Mucosa of rectum (tissue), 2 donors: ENCODE measurements around the gene XRCC2.
"Not testable (repeated sequence)": the region's sequence is repeated elsewhere in the genome, so short reads cannot be mapped to it uniquely, and the experiment has no call there.

Experiments used
- H3K27ac ChIP-seq, 2 donors: one replicate each; pipeline ENCODE4 v1.7.0; 2013; ENCODE audit warnings: inconsistent platforms in 2 of 2, low read depth in 2 of 2, low read length in 2 of 2
- H3K27me3 ChIP-seq, 2 donors: one replicate each; pipeline ENCODE4 v1.7.0; 2013; ENCODE audit warnings: low read length in 2 of 2; ENCODE audit not compliant: control insufficient read depth in 2 of 2, insufficient read depth in 2 of 2
- H3K36me3 ChIP-seq, 2 donors: one replicate each; pipeline ENCODE4 v1.7.0; 2013; ENCODE audit warnings: low read length in 2 of 2; ENCODE audit not compliant: control insufficient read depth in 2 of 2, insufficient read depth in 2 of 2
- H3K4me1 ChIP-seq, 2 donors: one replicate each; pipeline ENCODE4 v1.7.0; 2013; ENCODE audit warnings: low read length in 2 of 2, mild to moderate bottlenecking in 1 of 2; ENCODE audit not compliant: control insufficient read depth in 2 of 2, insufficient read depth in 2 of 2
- H3K4me3 ChIP-seq, 2 donors: one replicate each; pipeline ENCODE4 v1.7.0; 2013; ENCODE audit warnings: low read length in 2 of 2
- H3K9ac ChIP-seq, 2 donors: one replicate each; pipeline ENCODE4 v1.7.0; 2013; ENCODE audit warnings: low read length in 2 of 2, low read depth in 1 of 2, mild to moderate bottlenecking in 1 of 2
- H3K9me3 ChIP-seq, 2 donors: one replicate each; pipeline ENCODE4 v1.7.0; 2013; ENCODE audit warnings: low read length in 2 of 2; ENCODE audit not compliant: control insufficient read depth in 2 of 2
- donor health status: healthy.
- donor health status: Normal muscosa, but diverticular disease.

XRCC2 gene

DNA sequence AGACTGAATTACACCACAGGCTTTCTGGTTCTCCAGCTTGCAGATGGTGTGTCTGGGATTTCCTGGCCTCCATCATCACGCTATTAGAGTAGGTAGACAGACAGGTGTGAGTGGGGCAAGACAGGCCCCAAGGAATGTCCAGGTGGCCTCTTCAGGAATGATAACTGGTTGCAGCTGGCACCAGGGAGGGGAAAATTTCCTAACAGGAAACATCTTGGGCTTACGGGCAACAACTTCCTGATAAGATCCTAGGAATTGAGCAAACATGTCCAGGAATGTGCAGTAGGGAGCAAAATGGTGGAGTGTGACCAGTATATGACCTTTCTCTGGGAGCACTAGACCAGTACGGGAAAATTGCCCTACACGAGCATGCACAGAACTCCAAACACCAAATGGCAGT, 11.3 kb downstream of the XRCC2 start:
- Histone ChIP-seq H3K9ac (no peak overlapping the region), H3K27ac (no peak overlapping the region), H3K4me1 (no peaks in the 10 kb centered on the region), H3K36me3 (no peaks in the 10 kb centered on the region), H3K9me3 (no peaks in the 10 kb centered on the region), H3K4me3 (no peak overlapping the region), H3K27me3 (no peaks in the 10 kb centered on the region)

DNA sequence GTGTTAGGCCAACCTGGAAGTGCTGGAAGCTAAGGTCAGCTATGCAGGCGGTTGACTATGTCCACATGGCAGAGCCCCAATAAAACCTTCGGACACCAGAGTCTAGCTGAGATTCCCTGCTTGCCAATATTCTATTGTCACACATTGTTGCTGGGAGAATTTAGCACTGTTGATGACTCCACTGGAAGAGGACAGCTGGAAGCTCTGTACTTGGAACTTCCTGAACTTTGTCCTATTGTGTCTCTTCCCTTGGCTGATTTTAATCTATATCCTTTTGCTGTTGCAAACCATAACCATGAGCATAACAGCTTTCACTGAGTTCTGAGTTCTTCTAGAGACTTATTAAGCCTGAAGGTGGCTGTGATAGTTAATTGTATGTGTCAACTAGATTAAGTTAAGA, 12.0 kb downstream of the XRCC2 start:
- Histone ChIP-seq H3K27ac (no peak overlapping the region), H3K9me3 (no peaks in the 10 kb centered on the region), H3K9ac (no peak overlapping the region), H3K36me3 (no peaks in the 10 kb centered on the region), H3K27me3 (no peaks in the 10 kb centered on the region), H3K4me3 (no peak overlapping the region), H3K4me1 (no peaks in the 10 kb centered on the region)

DNA sequence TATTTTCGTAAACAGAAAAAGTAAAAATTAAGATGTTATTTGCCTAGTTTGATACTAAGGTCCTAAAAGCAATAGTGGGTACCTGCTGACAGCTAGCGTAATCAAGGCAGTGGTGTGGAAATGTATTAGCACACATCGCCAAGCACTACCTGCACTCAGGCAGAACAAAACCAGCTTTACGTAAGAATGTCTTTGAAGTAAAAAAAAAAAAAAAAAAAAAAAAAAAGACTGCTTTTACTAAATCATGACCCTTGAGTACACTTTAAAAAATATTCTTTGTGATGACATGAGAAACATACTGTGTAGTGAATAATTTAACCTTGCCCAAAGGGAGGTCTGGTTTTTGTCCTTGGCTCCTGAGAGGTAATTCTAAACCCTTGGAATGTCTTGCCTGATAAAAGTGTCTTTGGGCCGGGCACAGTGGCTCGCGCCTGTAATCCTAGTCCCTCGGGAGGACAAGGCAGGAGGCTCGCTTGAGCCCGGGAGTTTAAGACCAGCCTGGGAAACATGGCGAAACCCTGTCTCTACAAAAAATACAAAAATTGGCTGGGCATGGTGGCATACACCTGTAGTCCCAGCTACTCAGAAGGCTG, 12.7 kb downstream of the XRCC2 start:
- no peaks in the 10 kb centered on the region for H3K27me3 ChIP-seq
- no peak overlapping the region for H3K4me3 ChIP-seq
- H3K9me3 ChIP-seq: no peaks in the 10 kb centered on the region
- H3K4me1 ChIP-seq: no peaks in the 10 kb centered on the region
- H3K27ac ChIP-seq: no peak overlapping the region
- no peak overlapping the region for H3K9ac ChIP-seq
- no peaks in the 10 kb centered on the region for H3K36me3 ChIP-seq

DNA sequence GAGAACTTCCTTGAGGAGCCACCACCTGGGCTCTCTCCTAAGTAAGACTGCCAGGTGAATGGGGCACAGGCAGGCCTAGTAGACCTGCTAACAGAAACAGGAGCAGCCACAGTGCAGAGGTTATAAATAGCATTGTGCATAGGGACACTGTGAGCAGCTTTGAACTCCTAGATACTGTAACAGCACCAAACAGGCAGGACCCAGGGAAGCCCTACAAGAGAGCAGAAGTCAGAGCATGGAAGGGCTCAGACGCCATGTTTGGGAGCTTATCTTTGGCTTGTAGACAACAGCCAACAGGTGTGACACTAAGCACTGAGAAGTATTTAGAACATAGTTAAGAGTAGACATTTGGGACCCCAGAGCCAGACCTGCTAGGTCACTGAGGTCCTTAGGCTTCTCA, 14.5 kb downstream of the XRCC2 start:
- H3K27ac ChIP-seq: no peak overlapping the region
- H3K9ac ChIP-seq: no peak overlapping the region
- H3K4me3 ChIP-seq: no peak overlapping the region
- no peaks in the 10 kb centered on the region for H3K4me1 ChIP-seq
- H3K36me3 ChIP-seq: no peaks in the 10 kb centered on the region
- H3K27me3 ChIP-seq: no peaks in the 10 kb centered on the region
- no peaks in the 10 kb centered on the region for H3K9me3 ChIP-seq

DNA sequence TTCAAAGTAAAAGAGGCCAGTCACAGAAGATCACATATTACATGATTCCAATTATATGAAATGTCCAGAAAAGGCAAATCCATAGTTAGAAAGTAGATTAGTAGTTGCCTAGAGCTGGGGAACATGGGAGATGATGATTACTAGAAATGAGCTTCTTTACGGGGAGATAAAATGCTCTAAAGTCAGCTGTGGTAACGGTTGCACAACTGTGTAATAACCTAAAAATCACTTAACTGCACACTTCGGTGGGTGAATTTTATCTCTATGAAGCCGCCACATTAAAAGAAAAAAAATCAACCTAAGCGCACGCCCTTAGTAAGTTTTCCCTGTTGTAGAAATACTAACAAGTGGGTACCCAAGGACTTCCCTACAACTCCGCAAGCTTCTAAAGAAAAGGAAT, 15.9 kb downstream of the XRCC2 start:
- Histone ChIP-seq H3K9ac (no peak overlapping the region), H3K36me3 (no peaks in the 10 kb centered on the region), H3K9me3 (no peaks in the 10 kb centered on the region), H3K4me1 (no peaks in the 10 kb centered on the region), H3K27ac (no peak overlapping the region), H3K27me3 (no peaks in the 10 kb centered on the region), H3K4me3 (no peak overlapping the region)

DNA sequence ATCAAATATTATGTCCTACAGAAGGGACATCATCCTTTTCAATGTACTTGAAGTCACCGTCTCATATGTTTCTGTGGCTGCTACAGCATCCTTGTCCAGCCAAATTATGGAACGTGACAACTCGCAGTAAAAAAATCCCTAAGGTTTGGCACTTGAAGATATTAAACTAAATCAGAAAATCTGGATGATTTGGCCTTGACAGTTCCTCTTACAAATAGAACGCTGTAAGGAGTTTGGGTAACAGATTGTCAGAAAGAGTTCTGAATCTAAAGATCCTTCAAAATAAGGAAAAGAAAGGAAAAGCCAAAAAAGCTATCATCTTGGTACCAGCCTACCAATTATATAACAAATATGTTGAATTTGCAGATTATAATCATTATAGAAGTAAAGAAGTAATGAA, 21.0 kb downstream of the XRCC2 start:
- Histone ChIP-seq H3K27ac (no peak overlapping the region), H3K36me3 (no peaks in the 10 kb centered on the region), H3K9me3 (no peaks in the 10 kb centered on the region), H3K9ac (no peak overlapping the region), H3K4me3 (no peak overlapping the region), H3K27me3 (no peaks in the 10 kb centered on the region), H3K4me1 (no peaks in the 10 kb centered on the region)

DNA sequence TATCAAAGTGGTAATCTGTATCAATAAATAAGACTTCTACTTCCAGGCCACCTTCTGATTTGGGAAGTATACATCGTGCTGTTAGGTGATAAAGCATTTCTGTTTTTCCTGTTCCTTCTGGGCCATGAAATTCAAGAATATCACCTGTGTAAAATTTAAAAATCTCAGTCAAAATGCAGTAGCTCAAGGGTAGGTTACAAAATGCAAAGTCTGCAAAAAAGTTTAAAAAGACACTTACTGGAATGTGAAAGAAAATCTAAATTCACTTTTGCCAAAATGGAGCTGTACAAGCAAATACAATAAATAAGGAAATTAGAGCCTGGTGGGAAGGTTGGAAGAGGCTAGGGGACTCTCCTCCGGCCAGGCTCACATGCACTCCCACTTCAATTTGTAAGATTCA, 26.7 kb downstream of the XRCC2 start:
- Histone ChIP-seq H3K9ac (no peak overlapping the region), H3K27me3 (no peaks in the 10 kb centered on the region), H3K9me3 (no peaks in the 10 kb centered on the region), H3K4me1 (no peaks in the 10 kb centered on the region), H3K36me3 (no peaks in the 10 kb centered on the region), H3K27ac (no peak overlapping the region), H3K4me3 (no peak overlapping the region)

DNA sequence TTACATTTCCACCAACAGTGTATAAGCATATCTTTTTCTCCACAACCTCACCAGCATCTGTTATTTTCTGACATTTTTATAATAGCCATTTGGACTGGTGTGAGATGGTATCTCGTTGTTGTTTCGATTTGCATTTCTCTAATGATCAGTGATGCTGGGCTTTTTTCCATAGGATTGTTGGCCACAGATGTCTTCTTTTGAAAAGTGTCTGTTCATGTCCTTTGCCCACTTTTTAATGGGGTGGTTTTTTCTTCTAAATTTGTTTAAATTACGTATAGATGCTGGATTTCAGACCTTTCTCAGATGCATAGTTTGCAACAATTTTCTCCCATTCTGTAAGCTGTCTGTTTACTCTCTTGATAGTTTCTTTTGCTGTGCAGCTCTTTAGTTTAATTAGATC, 28.9 kb downstream of the XRCC2 start:
- Histone ChIP-seq H3K36me3 (no peaks in the 10 kb centered on the region), H3K4me1 (no peaks in the 10 kb centered on the region), H3K27ac (no peak overlapping the region), H3K4me3 (no peak overlapping the region), H3K27me3 (no peaks in the 10 kb centered on the region), H3K9ac (no peak overlapping the region), H3K9me3 (no peaks in the 10 kb centered on the region)

DNA sequence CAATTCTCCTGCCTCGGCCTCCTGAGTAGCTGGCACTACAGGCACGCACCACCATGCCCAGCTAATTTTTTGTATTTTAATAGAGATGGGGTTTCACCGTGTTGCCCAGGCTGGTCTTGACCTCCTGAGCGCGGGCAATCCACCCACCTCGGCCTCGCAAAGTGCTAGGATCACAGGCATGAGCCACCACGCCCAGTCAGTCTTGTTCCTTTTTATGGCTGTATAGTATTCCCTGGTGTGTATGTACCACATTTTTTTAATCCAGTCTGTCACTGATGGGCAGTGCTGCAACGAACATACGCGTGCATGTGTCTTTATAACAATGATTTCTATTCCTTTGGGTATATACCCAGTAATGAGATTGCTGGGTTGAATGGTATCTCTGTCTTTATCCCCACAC, 29.4 kb downstream of the XRCC2 start:
- not testable (repeated sequence) for H3K27ac ChIP-seq, H3K27me3 ChIP-seq, H3K9me3 ChIP-seq, H3K4me3 ChIP-seq, H3K36me3 ChIP-seq, H3K9ac ChIP-seq, H3K4me1 ChIP-seq

DNA sequence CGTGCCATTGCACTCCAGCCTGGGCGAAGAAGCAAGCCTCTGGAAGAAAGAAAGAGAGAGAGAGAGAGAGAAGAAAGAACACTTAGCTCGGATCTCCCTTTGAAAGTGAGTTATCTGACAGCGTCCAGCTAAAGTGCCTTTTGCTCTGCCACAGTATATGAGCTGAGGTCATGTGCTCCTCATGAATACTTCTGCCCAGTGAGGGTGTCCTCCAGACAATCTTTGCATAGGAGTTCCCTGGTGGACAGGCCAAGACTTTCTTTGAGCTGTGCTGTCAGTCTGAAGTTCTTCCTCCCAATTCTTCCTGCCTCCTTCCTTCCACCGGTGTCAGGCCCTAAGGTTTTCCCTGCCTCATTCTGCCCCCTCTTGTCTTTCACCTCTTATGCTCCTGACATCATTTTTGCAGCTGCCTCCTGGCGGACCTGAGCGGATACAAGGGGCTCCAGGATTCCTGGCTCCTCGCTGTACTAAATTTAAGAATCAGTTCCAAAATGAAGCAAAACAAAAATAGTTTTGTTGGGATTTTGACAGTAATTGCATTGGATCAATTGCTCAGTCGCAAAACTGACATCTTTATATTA, 31.9 kb downstream of the XRCC2 start:
- Histone ChIP-seq H3K4me3 (no peak overlapping the region), H3K9me3 (no peaks in the 10 kb centered on the region)

DNA sequence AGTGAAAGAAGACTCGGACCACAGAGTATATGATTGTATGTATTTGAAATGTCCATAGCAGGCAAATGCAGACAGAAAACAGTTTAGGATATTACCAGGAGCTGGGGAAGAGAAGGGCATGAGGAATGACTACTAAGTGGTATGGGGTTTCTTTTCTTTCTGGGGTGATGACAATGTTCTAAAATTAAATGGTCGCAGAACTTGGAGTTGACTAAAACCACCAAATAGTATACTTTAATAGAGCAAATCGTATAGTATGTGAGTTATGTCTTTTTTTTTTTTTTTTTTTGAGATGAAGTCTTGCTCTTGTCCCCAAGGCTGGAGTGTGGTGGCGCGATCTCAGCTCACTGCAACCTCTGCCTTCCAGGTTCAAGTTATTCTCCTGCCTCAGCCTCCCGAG, 34.6 kb downstream of the XRCC2 start:
- Histone ChIP-seq H3K9ac (no peak overlapping the region), H3K4me1 (no peaks in the 10 kb centered on the region), H3K9me3 (no peaks in the 10 kb centered on the region), H3K27me3 (no peaks in the 10 kb centered on the region), H3K4me3 (no peak overlapping the region), H3K36me3 (no peaks in the 10 kb centered on the region), H3K27ac (no peak overlapping the region)

More for the DNA sequence above, 31.9 kb downstream of the XRCC2 start:
- Histone ChIP-seq H3K27me3 (no peaks in the 10 kb centered on the region), H3K9ac (no peak overlapping the region), H3K27ac (no peak overlapping the region), H3K36me3 (no peaks in the 10 kb centered on the region), H3K4me1 (no peaks in the 10 kb centered on the region)
